ENCODE data around the gene NACC1.

Gene NACC1

GRCh38 chr19:13121551-13122274 lies 3.6 kb downstream of the NACC1 start:
- no peak for DNase-seq

- DNase-seq = no peak
Measured at GRCh38 chr19:13122275-13122878, 4.3 kb downstream of the NACC1 start.

GRCh38 chr19:13122980-13123957 lies 5.2 kb downstream of the NACC1 start:
- DNase-seq = no peak

- DNase-seq = no peak
Measured at GRCh38 chr19:13127051-13127450, 9.0 kb downstream of the NACC1 start.

GRCh38 chr19:13127811-13128575 lies 9.9 kb downstream of the NACC1 start:
- no peak for DNase-seq

- no peak for DNase-seq
Measured at GRCh38 chr19:13128583-13128982, 10.5 kb downstream of the NACC1 start.

GRCh38 chr19:13129384-13129783 lies 11.3 kb downstream of the NACC1 start:
- no peak for DNase-seq

GRCh38 chr19:13130886-13131490 lies 12.9 kb downstream of the NACC1 start:
- DNase-seq = no peak

- no peak for DNase-seq
Measured at GRCh38 chr19:13132471-13133180, 14.6 kb downstream of the NACC1 start.

GRCh38 chr19:13133241-13133870 lies 15.3 kb downstream of the NACC1 start:
- no peak for DNase-seq

- DNase-seq = no peak
Measured at GRCh38 chr19:13134626-13135025, 16.6 kb downstream of the NACC1 start.

- DNase-seq = no peak
Measured at GRCh38 chr19:13135068-13136062, 17.3 kb downstream of the NACC1 start.

GRCh38 chr19:13137290-13137794 lies 19.3 kb downstream of the NACC1 start:
- no peak for DNase-seq

- no peak for DNase-seq
Measured at GRCh38 chr19:13138171-13138915, 20.3 kb downstream of the NACC1 start.

- no peak for DNase-seq
Measured at GRCh38 chr19:13138916-13139198, 20.8 kb downstream of the NACC1 start.

GRCh38 chr19:13139633-13140311 lies 21.7 kb downstream of the NACC1 start:
- no peak for DNase-seq

- DNase-seq = no peak
Measured at GRCh38 chr19:13146763-13147563, 28.9 kb downstream of the NACC1 start.

Measured in NCI-H1417 (cell line).